ENCODE results near the gene DBH. TPM values are rescaled to one million over a fixed set of nuclear protein-coding genes. Genes with fewer than 3 reads are reported as not detected.

The DBH gene
- total and polyA plus RNA-seq, 2 of the 13 experiments (the other 11 are each of a cell fraction or from before 2014, with no cell fraction given) = not detected

GRCh38 chr9:133615186-133615585 is 21.0 kb upstream of the DBH start:
- no peak overlapping the region for H3K4me3 ChIP-seq (replicated peaks in 1 of 3; ENCODE audit: insufficient read depth in 1 of 3, low read depth in 2 of 3, low read length in 3 of 3)
- ATAC-seq = no peak
- H3K9ac ChIP-seq (ENCODE audit: insufficient read depth, low read depth, low read length) = no peak overlapping the region
- FAIRE-seq = no peak
- H3K27ac ChIP-seq (ENCODE audit: extremely low read length, insufficient read depth, low read length) = no peak overlapping the region
- DNase-seq (ENCODE audit: low spot score) = no peak
- intact Hi-C loops (cut with micrococcal nuclease; ENCODE audit: unreplicated experiment) = no loop called here
- no peaks in the 10 kb centered on the region for H3K79me2 ChIP-seq (ENCODE audit: insufficient read depth, low read length)
- 0 out of 2 replicates have a peak, but pooled peaks cover 3% of the 10 kb centered on the region for H4K20me1 ChIP-seq (ENCODE audit: insufficient read depth, low read length)
- H3K27me3 ChIP-seq (ENCODE audit: control insufficient read depth in 1 of 2, insufficient read depth in 2 of 2, low read length in 2 of 2) = peaks cover 7 to 75% of the 10 kb centered on the region in 2 experiments
- H3K4me2 ChIP-seq (ENCODE audit: low read depth, low read length) = no peak overlapping the region
- 7% methylated on average over 11 of the region's 16 CpGs for WGBS (ENCODE audit: low lambda C conversion rate)
- H3K9me3 ChIP-seq (ENCODE audit: low read length) = no peaks in the 10 kb centered on the region
- no peaks in the 10 kb centered on the region for H3K36me3 ChIP-seq (replicated peaks in 1 of 2; ENCODE audit: control insufficient read depth in 1 of 2, insufficient read depth in 2 of 2, low read length in 2 of 2)
- BruUV-seq (replicated peaks) = no TSS peak
- ChIA-PET CTCF (ENCODE audit: low intra/inter-chr PET ratio, low total read pairs) (no interaction called here), POLR2A (no interaction called here)
- no peaks in the 10 kb centered on the region for H3K4me1 ChIP-seq (ENCODE audit: insufficient read depth, low read length)
- in situ Hi-C loops (cut with HindIII; ENCODE audit: extremely low pct_ligation_motif_present, low pct_unique_long_range_greater_than_20kb) = no loop called here
- no peak overlapping the region for H2AFZ ChIP-seq (ENCODE audit: low read length)
- no peak for TF ChIP-seq SAFB2 (CRISPR knock-in tag; IDR thresholded peaks at IDR 0.05; ENCODE audit: borderline replicate concordance, low read depth)
- TF ChIP-seq ZNF329 (CRISPR knock-in tag; IDR thresholded peaks at IDR 0.05; ENCODE audit: low read depth) = no peak
- TF ChIP-seq, protein P1, sequence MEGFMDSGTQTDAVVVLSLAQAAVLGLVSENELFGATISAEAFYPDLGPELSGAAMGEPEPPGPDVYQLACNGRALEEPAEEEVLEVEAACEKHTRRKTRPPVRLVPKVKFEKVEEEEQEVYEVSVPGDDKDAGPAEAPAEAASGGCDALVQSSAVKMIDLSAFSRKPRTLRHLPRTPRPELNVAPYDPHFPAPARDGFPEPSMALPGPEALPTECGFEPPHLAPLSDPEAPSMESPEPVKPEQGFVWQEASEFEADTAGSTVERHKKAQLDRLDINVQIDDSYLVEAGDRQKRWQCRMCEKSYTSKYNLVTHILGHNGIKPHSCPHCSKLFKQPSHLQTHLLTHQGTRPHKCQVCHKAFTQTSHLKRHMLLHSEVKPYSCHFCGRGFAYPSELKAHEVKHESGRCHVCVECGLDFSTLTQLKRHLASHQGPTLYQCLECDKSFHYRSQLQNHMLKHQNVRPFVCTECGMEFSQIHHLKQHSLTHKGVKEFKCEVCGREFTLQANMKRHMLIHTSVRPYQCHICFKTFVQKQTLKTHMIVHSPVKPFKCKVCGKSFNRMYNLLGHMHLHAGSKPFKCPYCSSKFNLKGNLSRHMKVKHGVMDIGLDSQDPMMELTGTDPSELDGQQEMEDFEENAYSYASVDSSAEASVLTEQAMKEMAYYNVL (CRISPR knock-in tag; IDR thresholded peaks at IDR 0.05; ENCODE audit: borderline replicate concordance) = no peak
- no peak for TF ChIP-seq CCAR2 (optimal IDR thresholded peaks at IDR 0.05; ENCODE audit: low read depth, low read length)
- no peak for TF ChIP-seq TFAP4 (IDR thresholded peaks at IDR 0.05; ENCODE audit: borderline replicate concordance, low read depth)
- TF ChIP-seq JARID2 (CRISPR knock-in tag; IDR thresholded peaks at IDR 0.05; ENCODE audit: insufficient replicate concordance) = no peak
- TF ChIP-seq MED1 (CRISPR knock-in tag; IDR thresholded peaks at IDR 0.05) = no peak
- TF ChIP-seq, protein P2, sequence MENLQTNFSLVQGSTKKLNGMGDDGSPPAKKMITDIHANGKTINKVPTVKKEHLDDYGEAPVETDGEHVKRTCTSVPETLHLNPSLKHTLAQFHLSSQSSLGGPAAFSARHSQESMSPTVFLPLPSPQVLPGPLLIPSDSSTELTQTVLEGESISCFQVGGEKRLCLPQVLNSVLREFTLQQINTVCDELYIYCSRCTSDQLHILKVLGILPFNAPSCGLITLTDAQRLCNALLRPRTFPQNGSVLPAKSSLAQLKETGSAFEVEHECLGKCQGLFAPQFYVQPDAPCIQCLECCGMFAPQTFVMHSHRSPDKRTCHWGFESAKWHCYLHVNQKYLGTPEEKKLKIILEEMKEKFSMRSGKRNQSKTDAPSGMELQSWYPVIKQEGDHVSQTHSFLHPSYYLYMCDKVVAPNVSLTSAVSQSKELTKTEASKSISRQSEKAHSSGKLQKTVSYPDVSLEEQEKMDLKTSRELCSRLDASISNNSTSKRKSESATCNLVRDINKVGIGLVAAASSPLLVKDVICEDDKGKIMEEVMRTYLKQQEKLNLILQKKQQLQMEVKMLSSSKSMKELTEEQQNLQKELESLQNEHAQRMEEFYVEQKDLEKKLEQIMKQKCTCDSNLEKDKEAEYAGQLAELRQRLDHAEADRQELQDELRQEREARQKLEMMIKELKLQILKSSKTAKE (CRISPR knock-in tag; IDR thresholded peaks at IDR 0.05; ENCODE audit: borderline replicate concordance) = no peak
- no peak for TF ChIP-seq CHCHD3 (CRISPR knock-in tag; IDR thresholded peaks at IDR 0.05)
- TF ChIP-seq RFX1 (IDR thresholded peaks at IDR 0.05) = no peak
- TF ChIP-seq PAWR (CRISPR knock-in tag; IDR thresholded peaks at IDR 0.05; ENCODE audit: borderline replicate concordance) = no peak
- no peak for TF ChIP-seq ZNF124 (CRISPR knock-in tag; IDR thresholded peaks at IDR 0.05)
- no peak for TF ChIP-seq PAXIP1 (CRISPR knock-in tag; conservative IDR thresholded peaks at IDR 0.05)
- TF ChIP-seq POLR2A (IDR thresholded peaks at IDR 0.05; ENCODE audit: insufficient read depth in 1 of 2, low read depth in 2 of 2, low read length in 2 of 2) = no peak
- no peak for TF ChIP-seq ATF2 (CRISPR knock-in tag; IDR thresholded peaks at IDR 0.05)

Measured in HepG2 (cell line).